Right lobe of liver (tissue), 4 donors: ENCODE measurements around the gene SBF1.

Source experiments
- CTCF ChIP-seq, 4 donors: fragments of 200-600 bp in 3 of 4; fragments of 450-650 bp in 1 of 4; IDR thresholded peaks; one replicate each; pipeline versions ENCODE4 v1.5.1 to v1.8.0; 2016 to 2022; ENCODE audit warnings: antibody characterized with exemption in 4 of 4, mild to moderate bottlenecking in 2 of 4
- POLR2A ChIP-seq: fragments of 450-650 bp; IDR thresholded peaks from one replicate; pipeline ENCODE4 v1.6.1; 2017; ENCODE audit warnings: antibody characterized with exemption, mild to moderate bottlenecking
- donor health status: DM: no; HTN: no; CAD: no.
- donor health status: DM: no; HTN: no; CAD: no.
- donor health status: DM: no; HTN: yes; CAD: no.

- no peak for TF ChIP-seq CTCF (IDR thresholded peaks at IDR 0.05)
- no peak for TF ChIP-seq POLR2A
Measured at GRCh38 chr22:50473855-50474671, 772 bp downstream of the SBF1 start.
